ENCODE measurements around the gene KRT31.
"Not testable (repeated sequence)": the region's sequence is repeated elsewhere in the genome, so short reads cannot be mapped to it uniquely, and the experiment has no call there.

The KRT31 gene

DNA sequence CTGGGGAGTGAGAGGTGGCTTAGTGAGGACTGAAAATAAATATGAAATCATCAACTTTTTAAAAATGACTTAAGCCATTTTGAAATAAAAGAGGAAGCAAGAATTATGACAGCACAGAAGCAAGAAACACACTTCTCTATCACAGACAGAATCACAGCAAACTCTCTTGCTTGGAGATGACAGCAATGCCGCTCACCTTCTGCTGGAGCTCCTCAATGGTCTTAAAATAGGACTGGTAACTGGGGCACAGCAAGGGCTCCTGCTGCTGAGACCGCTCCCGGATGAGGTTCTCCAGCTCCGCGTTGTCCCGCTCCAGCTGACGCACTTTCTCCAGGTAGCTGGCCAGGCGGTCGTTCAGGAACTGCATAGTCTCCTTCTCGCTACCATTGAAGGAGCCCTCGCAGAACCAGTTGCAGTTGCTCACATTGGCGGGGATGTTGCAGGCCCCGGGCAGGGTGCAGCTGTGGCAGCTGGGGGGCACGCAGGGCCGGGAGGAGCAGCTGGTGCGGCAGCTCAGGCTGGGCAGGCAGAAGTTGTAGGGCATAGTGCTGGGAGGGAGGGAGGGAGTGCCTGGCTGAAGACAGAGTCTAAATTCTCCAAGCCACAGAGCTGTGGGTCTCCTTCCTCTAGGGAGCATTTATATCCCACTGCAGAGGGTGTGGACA lies at the start of gene KRT31:
Gene KRT31, minus strand, starts transcription at position 613 of the 665 bp plus-strand sequence. Its CDS starts 69 bp downstream, at position 544.
- DNase-seq (ENCODE audit: extremely low spot score, insufficient read length, low read depth): no peak
- no peak for FAIRE-seq

DNA sequence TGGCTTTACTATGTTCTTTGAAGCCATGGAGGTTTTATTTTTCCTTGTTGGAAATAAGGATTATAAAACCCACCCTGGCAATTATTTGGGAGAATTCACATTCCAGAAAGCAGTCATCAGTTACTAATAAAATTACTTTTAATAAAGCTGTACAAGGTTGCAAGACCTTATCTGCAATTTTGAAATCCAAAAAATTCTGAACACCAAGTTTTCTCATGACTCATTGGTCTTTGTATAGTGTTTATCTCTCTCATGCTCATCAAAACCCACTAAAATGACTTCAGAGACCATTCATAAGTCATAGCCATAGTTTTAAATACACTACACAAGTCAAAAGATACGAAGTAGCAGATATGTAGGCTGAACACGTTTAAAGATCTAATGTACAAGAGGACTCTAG lies 49.4 kb upstream of the KRT31 start:
- FAIRE-seq (no peak), DNase-seq (ENCODE audit: extremely low spot score, insufficient read length, low read depth) (no peak)

DNA sequence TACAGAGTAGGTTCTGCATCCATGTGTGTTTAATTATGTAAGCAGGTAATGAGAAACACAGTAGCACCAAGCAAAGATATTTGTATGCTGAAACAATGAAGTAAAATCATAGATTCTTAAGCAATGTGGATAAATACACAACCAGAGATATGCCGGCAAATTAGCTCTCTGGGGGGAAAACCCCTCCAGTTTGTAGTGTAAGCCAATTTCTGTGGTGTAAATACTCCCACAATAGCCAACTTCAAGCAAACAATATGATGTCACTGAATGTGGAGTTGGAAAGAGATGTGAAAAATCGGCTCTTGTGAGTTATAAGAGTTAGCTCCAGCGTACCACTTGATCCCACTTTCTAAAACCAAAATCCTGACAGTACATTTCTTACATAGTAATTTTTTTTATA lies 47.2 kb upstream of the KRT31 start:
- DNase-seq (ENCODE audit: extremely low spot score, insufficient read length, low read depth): no peak
- FAIRE-seq: no peak

DNA sequence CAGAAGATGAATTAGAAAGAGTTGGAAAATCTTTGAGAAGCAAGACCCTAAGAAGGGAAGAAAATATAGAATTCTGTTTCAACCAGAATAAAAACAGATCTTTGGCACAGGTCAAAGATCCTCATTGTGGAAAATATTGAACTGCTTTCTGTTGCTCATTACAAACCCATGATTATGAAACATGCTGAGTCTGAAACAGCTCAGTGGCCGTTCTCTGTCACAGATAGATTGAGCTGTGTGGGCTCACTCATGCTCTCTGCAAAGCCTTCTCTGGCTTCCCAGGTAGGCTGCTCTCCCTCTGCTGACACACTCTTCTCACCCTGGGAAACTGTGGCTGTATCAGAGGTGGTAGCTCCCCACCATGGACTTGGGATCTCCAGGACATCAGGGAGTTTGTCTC lies 46.8 kb upstream of the KRT31 start:
- DNase-seq (ENCODE audit: extremely low spot score, insufficient read length, low read depth) (no peak), FAIRE-seq (no peak)

DNA sequence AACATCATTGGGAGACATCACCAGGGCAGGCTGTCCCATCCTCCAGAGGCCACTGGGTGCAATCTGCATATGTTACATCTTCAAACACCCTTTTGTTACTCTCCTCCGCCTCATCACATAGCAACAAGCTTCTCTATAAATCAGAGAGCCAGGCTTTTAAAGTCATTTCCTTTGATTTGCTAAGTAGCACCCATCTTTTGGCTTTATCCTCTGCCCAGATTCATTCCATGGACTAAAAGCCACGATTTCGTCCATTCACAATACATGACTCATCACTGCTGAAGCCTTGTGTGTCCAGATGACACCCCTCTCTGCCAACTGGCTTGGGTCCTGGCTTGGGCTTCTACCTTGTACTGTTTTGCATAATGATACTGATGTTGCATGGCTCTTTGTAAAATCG lies 45.3 kb upstream of the KRT31 start:
- FAIRE-seq (no peak), DNase-seq (ENCODE audit: extremely low spot score, insufficient read length, low read depth) (no peak)

DNA sequence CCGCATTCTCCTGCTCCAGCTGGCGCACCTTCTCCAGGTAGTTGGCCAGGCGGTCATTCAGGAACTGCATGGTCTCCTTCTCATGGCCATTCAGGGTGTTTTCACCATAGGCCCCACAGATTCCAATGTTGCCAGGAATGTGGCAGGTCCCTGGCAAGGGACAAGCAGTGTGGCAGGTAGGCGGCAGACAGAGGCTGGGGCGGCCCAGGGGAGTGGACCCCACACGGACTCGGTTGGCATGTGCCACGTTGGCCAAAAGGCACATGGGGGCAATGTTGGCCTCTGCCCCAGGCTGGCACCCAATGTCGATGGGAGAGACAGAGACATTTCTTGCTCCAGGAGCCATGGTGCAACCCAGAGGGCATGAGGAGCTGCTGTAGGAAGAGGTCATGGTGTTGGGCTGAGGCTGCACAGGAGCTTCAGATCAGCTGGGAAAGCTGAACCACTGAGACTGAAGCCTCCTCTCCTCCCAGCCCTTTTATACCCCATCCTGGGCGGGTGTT lies 43.2 kb upstream of the KRT31 start, which contains the start of gene KRT38:
Gene KRT38, minus strand, starts transcription at position 453 of the 503 bp plus-strand sequence. Its CDS starts 62 bp downstream, at position 391.
- no peak for DNase-seq (ENCODE audit: extremely low spot score, insufficient read length, low read depth)
- no peak for FAIRE-seq

DNA sequence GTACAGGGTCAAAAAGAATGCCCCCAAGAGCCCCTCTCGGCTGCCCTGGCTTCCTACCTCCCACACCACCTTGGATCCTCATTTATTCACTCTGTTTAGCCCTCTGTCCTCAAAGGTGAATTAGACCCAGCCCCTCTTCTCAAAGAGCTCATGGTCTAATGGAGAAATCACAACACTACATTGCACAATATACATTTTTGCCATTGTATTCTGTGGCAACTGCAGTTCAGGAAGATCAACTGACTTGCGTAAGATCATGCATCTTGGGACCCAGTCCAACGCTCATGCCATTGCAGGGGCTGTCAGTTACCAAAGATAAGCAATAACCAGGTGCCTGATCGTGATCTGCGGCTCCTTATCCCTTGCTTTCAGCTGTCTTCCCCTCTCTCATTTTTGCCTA lies 42.0 kb upstream of the KRT31 start:
- no peak for DNase-seq (ENCODE audit: extremely low spot score, insufficient read length, low read depth)
- FAIRE-seq: no peak

DNA sequence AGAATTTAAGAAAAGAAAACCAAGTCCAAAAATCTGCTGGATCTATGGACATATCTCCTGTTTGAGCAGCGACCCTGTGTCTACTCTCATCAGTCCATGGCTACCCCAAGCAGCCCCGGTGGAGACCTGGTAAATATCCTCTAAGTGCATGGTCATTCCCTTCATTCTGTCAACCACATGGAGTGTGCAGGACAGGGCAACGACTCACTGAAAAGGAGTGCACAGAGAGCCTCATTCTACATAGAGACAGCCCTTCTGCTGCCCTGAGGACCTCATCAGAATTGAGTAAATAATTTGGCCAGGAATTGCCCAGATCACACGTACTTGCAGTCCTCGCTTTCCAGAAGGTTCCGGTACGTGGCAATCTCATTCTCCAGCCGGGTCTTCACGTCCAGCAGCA lies 40.4 kb upstream of the KRT31 start:
- no peak for FAIRE-seq
- no peak for DNase-seq (ENCODE audit: extremely low spot score, insufficient read length, low read depth)

DNA sequence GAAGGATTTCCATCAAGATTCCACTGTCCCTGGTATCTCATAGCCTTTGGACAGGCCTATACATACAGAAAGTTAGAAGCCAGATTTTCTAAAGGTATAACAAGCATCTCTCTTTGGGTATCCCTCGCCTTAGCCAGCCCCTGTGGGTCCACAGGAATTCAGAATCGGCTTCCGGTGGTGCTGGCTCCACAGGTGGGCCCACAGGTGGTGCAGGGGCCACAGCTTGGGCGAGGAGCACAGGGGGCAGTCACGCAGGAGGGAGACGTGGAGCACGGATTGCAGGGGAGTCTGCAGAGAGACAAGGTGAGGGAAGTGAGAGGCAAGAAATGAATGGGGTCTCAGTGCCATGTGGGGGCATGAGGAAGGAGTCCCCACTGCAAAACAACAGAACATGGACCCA lies 39.8 kb upstream of the KRT31 start:
- no peak for DNase-seq (ENCODE audit: extremely low spot score, insufficient read length, low read depth)
- no peak for FAIRE-seq

DNA sequence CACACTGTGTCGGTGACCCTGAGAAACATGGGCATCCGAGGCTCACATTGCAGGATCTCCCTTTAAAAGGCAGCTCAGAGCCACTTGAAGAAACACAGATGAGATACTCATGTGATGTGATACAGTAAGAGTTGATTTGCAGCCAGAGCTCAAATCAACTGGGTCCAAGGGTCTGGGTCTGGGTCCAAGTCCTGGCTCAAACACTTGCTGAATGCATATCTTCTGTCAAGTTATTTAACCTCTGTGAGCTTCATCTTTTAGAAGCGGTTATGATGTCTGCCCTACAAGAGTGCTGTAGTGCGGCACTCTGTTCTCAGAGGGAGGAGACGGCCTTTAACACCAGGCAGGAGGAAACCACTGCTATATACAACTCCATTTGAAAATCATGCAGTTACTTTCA lies 37.0 kb upstream of the KRT31 start:
- FAIRE-seq (no peak), DNase-seq (ENCODE audit: extremely low spot score, insufficient read length, low read depth) (no peak)

DNA sequence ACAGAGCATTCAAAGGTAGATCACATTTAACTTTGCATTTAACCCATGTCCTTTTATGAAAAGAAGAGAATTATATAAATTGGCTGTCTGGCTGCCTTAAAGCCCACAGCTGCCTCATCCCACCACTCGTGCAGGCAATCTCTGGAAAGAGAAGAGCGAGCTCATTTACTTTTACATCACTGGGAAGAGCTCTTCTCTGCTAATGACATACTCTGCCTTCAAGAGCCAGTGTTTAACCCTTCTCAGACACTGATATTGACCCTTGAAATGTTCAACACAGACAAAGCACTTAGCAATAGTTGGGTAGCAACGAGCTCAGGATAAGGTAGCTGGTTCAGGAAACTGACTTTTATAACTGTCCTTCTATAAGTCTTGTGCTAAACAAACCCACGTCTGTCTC lies 36.6 kb upstream of the KRT31 start:
- FAIRE-seq: no peak
- no peak for DNase-seq (ENCODE audit: extremely low spot score, insufficient read length, low read depth)

DNA sequence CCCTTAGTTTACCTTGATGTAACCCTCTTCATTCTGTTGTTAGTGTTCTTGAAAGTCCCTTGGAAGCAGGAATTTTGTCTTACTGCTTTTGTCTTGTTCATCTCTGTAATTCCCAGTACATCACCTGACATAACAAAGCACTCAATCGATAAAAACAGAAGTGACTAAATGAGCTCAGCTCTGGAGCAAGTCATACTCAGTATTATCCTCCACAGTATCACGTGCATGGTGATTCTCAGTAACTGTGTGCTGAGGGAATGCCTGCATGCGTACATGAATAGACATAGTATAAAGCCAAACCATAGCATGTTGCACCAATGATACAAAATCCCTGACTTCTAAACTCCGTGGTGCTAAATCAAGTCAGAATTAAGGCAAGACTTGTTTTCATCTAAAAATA lies 36.2 kb upstream of the KRT31 start:
- DNase-seq (ENCODE audit: extremely low spot score, insufficient read length, low read depth) (no peak), FAIRE-seq (no peak)

DNA sequence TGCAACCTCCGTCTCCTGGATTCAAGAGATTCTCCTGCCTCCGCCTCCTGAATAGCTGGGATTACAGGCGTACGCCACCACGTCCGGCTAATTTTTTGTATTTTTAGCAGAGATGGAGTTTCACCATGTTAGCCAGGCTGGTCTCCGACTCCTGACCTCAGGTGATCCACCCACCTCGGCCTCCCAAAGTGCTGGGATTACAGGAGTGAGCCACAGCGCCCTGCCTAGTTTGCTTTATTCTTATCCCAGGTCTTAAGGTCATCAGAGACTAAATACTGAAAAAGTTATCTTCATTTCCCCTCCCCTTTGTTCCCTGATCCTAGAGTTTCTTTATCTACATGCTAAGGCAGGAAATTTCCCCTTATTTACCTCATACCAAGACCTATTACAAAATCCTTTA lies 33.0 kb upstream of the KRT31 start:
- FAIRE-seq; DNase-seq (ENCODE audit: extremely low spot score, insufficient read length, low read depth): not testable (repeated sequence)

DNA sequence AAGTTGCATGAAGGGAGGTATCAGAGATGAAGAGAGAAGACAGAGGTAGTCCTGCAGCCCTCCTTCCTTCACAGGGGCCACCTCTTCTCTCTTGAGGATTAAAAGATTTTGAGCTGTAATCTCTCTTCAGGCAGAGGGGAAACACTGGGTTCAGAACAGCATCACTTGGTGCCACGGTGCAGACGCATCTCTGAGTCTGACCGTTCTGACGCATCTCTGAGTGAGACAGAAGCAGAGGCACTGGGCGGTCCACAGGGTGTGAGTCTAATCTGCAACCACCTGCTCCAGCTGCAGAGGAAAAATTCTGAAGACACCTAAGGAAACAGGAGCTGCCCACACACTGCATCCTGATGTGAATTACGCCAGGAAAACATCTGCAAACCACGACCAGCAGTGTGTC lies 32.3 kb upstream of the KRT31 start:
- FAIRE-seq (no peak), DNase-seq (ENCODE audit: extremely low spot score, insufficient read length, low read depth) (no peak)

DNA sequence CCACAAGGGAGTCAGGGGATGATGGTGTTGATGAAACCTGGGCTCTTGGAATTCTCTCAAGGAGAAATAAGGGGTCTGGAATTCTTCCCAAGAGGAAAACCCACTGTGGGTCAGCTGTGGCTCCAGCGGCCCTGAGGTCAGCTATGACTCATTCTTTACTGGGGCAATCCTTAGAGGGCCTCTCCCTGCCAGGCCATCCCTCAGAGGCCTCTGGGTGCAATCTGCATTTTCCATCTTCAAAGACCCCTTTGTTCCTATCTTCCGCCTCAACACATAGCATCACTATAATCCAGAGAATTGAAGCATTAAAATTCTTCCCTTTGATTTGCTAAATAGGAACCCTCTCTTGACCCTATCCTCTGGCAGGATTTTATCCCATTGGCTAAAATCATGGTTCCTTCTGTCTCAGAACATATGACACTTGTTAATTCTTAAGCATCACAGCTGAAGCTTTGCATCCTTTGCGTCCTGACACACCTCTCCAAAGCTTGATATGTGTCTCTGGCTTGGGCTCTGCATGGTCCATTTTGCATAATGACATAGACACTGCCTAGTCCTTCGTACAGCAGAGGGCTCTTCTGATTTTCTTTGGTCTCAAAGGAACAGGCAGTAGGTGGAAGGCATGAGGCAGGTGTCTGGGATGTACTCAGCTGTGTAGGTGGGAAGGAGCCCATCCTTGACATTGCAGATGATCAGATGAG lies 31.3 kb upstream of the KRT31 start:
- FAIRE-seq (no peak), DNase-seq (ENCODE audit: extremely low spot score, insufficient read length, low read depth) (no peak)

DNA sequence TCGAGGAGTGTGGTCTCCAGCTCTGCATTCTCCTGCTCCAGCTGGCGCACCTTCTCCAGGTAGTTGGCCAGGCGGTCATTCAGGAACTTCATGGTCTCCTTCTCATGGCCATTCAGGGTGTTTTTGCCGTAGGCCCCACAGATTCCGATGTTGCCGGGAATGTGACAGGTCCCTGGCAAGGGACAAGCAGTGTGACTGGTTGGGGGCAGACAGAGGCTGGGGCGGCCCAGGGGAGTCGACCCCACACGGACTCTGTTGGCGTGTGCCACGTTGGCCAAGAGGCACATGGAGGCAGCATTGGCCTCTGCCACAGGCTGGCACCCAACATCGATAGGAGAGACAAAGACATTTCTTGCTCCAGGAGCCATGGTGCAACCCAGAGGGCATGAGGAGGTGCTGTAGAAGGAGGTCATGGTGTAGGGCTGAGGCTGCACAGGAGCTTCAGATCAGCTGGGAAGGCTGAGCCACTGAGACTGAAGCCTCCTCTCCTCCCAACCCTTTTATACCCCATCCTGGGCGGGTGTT lies 26.8 kb upstream of the KRT31 start, which contains the start of gene KRT37:
Gene KRT37, minus strand, starts transcription at position 475 of the 525 bp plus-strand sequence. Its CDS starts 62 bp downstream, at position 413.
- DNase-seq (ENCODE audit: extremely low spot score, insufficient read length, low read depth) (no peak), FAIRE-seq (no peak)

DNA sequence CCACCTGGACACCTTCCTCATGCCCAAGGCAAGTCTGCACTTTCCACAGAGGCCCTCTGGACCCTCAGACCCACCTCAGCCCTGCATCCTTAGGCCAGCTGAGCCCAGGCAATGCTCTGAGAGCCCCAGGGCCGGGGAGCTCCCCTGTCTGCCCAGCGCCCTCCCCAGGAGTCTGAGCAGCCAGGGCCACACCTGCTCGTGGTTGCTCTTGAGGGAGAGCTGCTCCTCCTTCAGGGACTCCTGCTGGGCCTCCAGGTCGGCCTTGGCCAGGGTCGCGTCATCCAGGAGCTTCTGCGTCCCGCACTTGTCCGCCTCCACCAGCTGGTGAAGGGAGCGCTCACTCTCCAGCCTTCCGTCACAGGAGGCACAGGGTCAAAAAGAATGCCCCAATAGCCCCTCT lies 25.2 kb upstream of the KRT31 start:
- DNase-seq (ENCODE audit: extremely low spot score, insufficient read length, low read depth); FAIRE-seq: not testable (repeated sequence)

DNA sequence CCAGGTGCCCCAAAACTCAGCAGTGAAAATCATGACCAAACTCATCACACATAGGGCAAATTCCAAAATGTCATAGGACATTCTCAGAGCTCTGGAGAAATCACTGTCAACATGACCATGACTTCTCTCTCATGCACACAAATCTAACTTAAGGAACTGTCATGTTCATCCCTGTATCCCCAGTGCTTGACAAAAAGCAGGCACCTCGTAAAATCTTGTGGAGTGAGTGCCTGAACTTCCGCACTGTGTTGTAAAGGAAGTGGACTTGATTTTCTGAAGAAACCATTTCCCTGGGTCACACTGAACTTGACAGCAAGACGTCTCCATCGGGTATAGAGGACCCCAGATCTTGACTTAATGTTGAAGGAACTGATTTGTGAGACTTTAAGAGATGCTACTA lies 24.2 kb upstream of the KRT31 start:
- FAIRE-seq: no peak
- DNase-seq (ENCODE audit: extremely low spot score, insufficient read length, low read depth): no peak

DNA sequence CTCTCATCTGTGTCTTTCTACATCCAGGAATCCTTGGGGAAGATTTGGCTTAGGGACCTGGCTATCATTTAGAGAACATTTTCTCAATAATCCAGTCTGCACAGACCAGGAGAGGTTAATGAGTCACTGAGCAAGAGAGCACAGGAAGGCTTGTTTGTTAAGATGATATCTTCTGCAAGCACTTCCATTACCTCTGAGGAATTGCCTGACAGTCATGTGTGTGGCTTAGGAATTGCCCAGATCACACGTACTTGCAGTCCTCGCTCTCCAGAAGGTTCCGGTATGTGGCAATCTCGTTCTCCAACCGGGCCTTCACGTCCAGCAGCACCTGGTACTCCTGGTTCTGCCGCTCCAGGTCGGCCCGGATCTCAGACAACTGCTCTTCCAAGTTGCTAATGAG lies 23.7 kb upstream of the KRT31 start:
- no peak for DNase-seq (ENCODE audit: extremely low spot score, insufficient read length, low read depth)

DNA sequence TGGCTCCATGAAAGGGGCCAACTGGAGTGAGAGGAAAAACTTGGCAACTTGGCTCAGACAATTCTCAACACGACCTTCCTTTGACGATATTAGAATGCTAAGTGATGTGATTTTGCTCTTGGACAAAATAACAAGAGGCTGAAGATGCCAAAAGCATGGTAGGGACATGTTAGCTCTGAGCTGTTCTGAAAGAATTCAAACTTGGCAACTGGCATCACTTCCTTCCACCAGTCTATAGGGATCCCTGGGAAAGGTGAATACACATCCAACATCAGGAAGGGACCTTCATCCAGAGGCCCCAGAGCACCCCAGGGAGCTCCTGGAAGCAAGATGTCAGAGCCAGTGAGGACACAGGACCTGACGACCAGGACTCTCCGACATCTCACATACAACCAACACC lies 22.7 kb upstream of the KRT31 start:
- DNase-seq (ENCODE audit: extremely low spot score, insufficient read length, low read depth) (no peak), FAIRE-seq (no peak)

More for the DNA sequence above, 23.7 kb upstream of the KRT31 start:
- FAIRE-seq: no peak

DNA sequence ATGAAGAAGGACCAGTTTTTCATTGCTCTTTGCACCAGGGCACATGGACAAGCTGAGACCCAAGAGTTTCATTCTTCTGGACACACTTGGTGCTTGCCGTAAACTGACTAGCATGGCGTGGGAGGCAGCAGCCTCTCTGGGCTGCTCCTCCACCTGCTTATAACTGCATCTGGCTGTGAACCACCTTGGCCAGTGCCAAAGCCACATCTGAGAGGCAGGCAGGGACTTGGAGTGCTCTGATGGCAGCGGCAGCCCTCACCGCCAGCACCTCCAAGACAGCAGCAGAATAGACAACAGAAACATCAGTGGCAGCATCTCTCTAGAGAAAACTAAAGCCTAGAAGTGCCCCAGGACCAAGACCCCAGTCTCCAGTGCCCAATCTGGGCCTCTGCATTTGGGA lies 22.3 kb upstream of the KRT31 start:
- DNase-seq (ENCODE audit: extremely low spot score, insufficient read length, low read depth) (no peak), FAIRE-seq (no peak)

Measured in GM18507 (cell line).